Left ventricle myocardium inferior (tissue), 1 donor: Measurements from ENCODE around the gene DAO. TPM values are rescaled to one million over a fixed set of nuclear protein-coding genes. Genes with fewer than 3 reads are reported as not detected.

Experiments used
- DNase-seq: peaks from one replicate; pipeline ENCODE4 v3.0.0-alpha.2; 2020
- H3K27ac ChIP-seq: fragments of 200-600 bp; replicated peaks from 2 replicates; pipeline ENCODE4 v1.8.0; 2021
- H3K27me3 ChIP-seq: fragments of 200-600 bp; 2 replicates; pipeline ENCODE4 v1.8.0; 2021; ENCODE audit warnings: low read depth
- H3K36me3 ChIP-seq: fragments of 200-600 bp; 2 replicates; pipeline ENCODE4 v1.8.0; 2021
- H3K4me1 ChIP-seq: fragments of 200-600 bp; 2 replicates; pipeline ENCODE4 v1.8.0; 2021
- H3K4me3 ChIP-seq: fragments of 200-600 bp; 2 replicates; pipeline ENCODE4 v1.8.0; 2021; ENCODE audit warnings: mild to moderate bottlenecking, moderate library complexity
- H3K9me3 ChIP-seq: fragments of 200-600 bp; replicated peaks from 2 replicates; pipeline ENCODE4 v1.8.0; 2021
- CTCF ChIP-seq: fragments of 200-600 bp; IDR thresholded peaks from 2 replicates; pipeline ENCODE4 v1.8.0; 2021; ENCODE audit warnings: antibody characterized with exemption, mild to moderate bottlenecking, borderline replicate concordance
- intact Hi-C: fragments of 100-400 bp; cut with micrococcal nuclease; formaldehyde crosslinking; loops from one replicate; pipeline ENCODE4 v1.11.0; 2022
- long read RNA-seq: library from polyadenylated mRNA; unstranded; transcript quantifications from one replicate; pipeline ENCODE4 v2.0.0, GENCODE V29; 2021
- total RNA-seq: library from RNA; stranded (reverse); fragmentation: NEBNext Ultra II Directional; extraction: Animal tissue kit (Norgen Biotek cat#: 25700); gene quantifications from one replicate; pipeline ENCODE4 v1.2.1, GENCODE V29; 2021
- donor health status: DM: no; HTN: yes; CAD: no; lungs with severe emphysema.

DAO gene
- total RNA-seq = not detected
- long read RNA-seq = 0 reads

GRCh38 chr12:108879615-108880254 lies at the start of gene DAO:
Gene DAO, plus strand, starts transcription at chr12:108880092. Its CDS starts 4,915 bp downstream, at chr12:108885007.
- Histone ChIP-seq H3K27ac (no peak within 1 kb of the TSS), H3K4me3 (no peak within 1 kb of the TSS), H3K4me1 (no peaks in the 10 kb centered on the region), H3K9me3 (no peaks in the 10 kb centered on the region), H3K36me3 (no peaks in the 10 kb centered on the region), H3K27me3 (no peaks in the 10 kb centered on the region)
- TF ChIP-seq CTCF = no peak
- no peak for DNase-seq
- intact Hi-C loops = no loop called here

- no peak for DNase-seq
- TF ChIP-seq CTCF = no peak
- H3K4me3 ChIP-seq = no peak overlapping the region
- H3K27me3 ChIP-seq = no peaks in the 10 kb centered on the region
- intact Hi-C loops = no loop called here
- H3K36me3 ChIP-seq = peaks cover 29% of the 10 kb centered on the region
- H3K4me1 ChIP-seq = peaks cover 96% of the 10 kb centered on the region
- no peaks in the 10 kb centered on the region for H3K9me3 ChIP-seq
- peak overlapping the region; percentile 94 for H3K27ac ChIP-seq
Measured at GRCh38 chr12:108831309-108831991, 48.4 kb upstream of the DAO start.

- no peak for DNase-seq
- intact Hi-C loops = no loop called here
- Histone ChIP-seq H3K4me3 (peak overlapping the region; percentile 49), H3K9me3 (no peaks in the 10 kb centered on the region), H3K4me1 (peaks cover 96% of the 10 kb centered on the region), H3K27ac (peak overlapping the region; percentile 94), H3K27me3 (no peaks in the 10 kb centered on the region), H3K36me3 (peaks cover 29% of the 10 kb centered on the region)
- TF ChIP-seq CTCF = no peak
Measured at GRCh38 chr12:108832208-108832607, 47.7 kb upstream of the DAO start.

- Histone ChIP-seq H3K4me3 (peak overlapping the region; percentile 49), H3K27me3 (no peaks in the 10 kb centered on the region), H3K9me3 (no peaks in the 10 kb centered on the region), H3K27ac (peak overlapping the region; percentile 94), H3K36me3 (peaks cover 29% of the 10 kb centered on the region), H3K4me1 (peaks cover 96% of the 10 kb centered on the region)
- TF ChIP-seq CTCF = no peak
- intact Hi-C loops = no loop called here
- DNase-seq = peak; percentile 20
Measured at GRCh38 chr12:108832730-108833354, 47.0 kb upstream of the DAO start.

- Histone ChIP-seq H3K4me1 (peaks cover 96% of the 10 kb centered on the region), H3K4me3 (peak overlapping the region; percentile 49), H3K27me3 (no peaks in the 10 kb centered on the region), H3K36me3 (peaks cover 29% of the 10 kb centered on the region), H3K9me3 (no peaks in the 10 kb centered on the region), H3K27ac (peak overlapping the region; percentile 94)
- no peak for TF ChIP-seq CTCF
- intact Hi-C loops = no loop called here
- DNase-seq = peak; percentile 44
Measured at GRCh38 chr12:108833355-108833733, 46.5 kb upstream of the DAO start.
